ENCODE data around the gene PTPN20. TPM values are rescaled to one million over a fixed set of nuclear protein-coding genes. Genes with fewer than 3 reads are reported as not detected.

The PTPN20 gene
- total RNA-seq, 6 donors from 2014 or later: 1.8 to 19.0 (median 3.4) TPM

DNA sequence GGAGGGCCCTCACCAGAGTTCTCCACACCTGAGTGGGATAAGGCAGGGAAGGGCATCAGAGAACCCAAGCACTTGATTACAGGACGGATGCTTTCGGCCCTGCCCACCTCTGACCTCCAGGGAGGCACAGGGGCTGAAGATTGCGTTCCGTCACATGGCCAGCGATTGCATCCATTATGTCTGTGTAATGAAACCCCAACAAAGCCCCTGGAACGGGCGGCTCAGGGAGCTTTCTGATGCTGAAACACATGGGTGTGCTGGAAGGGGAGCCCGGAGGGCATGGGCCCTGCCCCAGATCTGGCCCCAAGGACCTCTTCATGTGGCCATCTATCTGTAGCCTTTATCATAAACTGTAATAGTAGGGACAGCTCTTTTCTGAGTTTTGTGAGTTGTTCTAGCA lies 117.2 kb downstream of the PTPN20 start:
- H3K9me3 ChIP-seq: no peaks in the 10 kb centered on the region
- no peak overlapping the region for H3K27ac ChIP-seq
- peak in 1 of 2 donors; percentile 12 for DNase-seq
- no peaks in the 10 kb centered on the region for H3K36me3 ChIP-seq
- H3K4me3 ChIP-seq: no peak overlapping the region
- WGBS, 2 donors: 85 to 90% methylated on average over 5 to 8 of the region's 8 CpGs
- no peaks in the 10 kb centered on the region for H3K27me3 ChIP-seq
- no peaks in the 10 kb centered on the region for H3K4me1 ChIP-seq
- TF ChIP-seq POLR2AphosphoS5 (IDR thresholded peaks at IDR 0.05): no peak
- TF ChIP-seq POLR2A (IDR thresholded peaks at IDR 0.05): no peak
- TF ChIP-seq EP300 (IDR thresholded peaks at IDR 0.05): no peak
- TF ChIP-seq, protein P1, sequence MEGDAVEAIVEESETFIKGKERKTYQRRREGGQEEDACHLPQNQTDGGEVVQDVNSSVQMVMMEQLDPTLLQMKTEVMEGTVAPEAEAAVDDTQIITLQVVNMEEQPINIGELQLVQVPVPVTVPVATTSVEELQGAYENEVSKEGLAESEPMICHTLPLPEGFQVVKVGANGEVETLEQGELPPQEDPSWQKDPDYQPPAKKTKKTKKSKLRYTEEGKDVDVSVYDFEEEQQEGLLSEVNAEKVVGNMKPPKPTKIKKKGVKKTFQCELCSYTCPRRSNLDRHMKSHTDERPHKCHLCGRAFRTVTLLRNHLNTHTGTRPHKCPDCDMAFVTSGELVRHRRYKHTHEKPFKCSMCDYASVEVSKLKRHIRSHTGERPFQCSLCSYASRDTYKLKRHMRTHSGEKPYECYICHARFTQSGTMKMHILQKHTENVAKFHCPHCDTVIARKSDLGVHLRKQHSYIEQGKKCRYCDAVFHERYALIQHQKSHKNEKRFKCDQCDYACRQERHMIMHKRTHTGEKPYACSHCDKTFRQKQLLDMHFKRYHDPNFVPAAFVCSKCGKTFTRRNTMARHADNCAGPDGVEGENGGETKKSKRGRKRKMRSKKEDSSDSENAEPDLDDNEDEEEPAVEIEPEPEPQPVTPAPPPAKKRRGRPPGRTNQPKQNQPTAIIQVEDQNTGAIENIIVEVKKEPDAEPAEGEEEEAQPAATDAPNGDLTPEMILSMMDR (IDR thresholded peaks at IDR 0.05): no peak
- no peak for ATAC-seq (ENCODE audit: low FRiP score in 2 of 2)

DNA sequence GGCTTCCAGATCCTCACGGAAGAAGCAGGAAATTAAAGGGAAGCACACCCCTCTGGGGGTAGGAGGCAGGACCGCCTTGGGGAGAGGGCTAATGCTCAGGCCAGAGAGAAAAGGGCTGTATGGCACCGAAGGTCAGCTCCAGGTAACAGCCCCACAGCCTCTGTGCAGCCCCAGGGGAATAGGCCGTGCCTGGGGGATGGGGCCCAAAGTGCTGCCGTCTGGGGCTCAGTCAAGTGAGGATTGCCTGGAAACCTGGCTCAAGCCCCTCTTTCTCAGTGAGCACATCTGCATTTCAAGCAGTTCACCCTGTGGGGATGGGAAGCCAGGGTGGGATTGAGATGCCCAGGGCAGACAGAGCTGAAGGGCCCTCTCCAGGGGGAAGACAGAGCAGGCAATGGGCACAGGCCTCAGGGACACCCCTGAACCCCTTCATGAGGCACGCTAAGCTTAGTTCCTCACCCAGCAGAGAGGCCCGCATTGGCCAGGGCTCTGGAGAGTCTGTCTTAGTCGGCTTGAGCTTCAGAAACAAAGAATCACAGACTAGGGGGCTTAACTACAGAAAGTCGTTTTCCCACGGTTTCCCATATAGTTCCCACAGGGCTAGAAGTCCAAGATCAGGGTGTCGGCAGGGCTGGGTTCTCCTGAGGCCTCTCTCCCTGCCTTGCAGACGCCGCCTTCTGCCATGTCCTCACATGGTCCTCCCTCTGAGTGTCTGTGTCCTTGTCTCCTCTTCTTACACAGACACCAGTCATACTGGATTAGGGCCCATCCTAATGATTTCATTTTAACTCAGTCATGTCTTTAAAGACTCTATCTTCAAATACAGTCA lies 118.2 kb downstream of the PTPN20 start:
- Histone ChIP-seq H3K4me1 (no peaks in the 10 kb centered on the region), H3K4me3 (no peak overlapping the region), H3K9me3 (no peaks in the 10 kb centered on the region), H3K27ac (no peak overlapping the region), H3K36me3 (no peaks in the 10 kb centered on the region), H3K27me3 (no peaks in the 10 kb centered on the region)
- DNase-seq (peak in 1 of 2 donors; percentile 15), ATAC-seq (ENCODE audit: low FRiP score in 2 of 2) (peak in 1 of 2 donors; percentile 62)
- TF ChIP-seq EP300 (IDR thresholded peaks at IDR 0.05) (no peak), POLR2AphosphoS5 (IDR thresholded peaks at IDR 0.05) (no peak)
- TF ChIP-seq, protein P1 (IDR thresholded peaks at IDR 0.05): no peak
- WGBS, 2 donors: 91% methylated on average over 13 of the region's 13 CpGs

DNA sequence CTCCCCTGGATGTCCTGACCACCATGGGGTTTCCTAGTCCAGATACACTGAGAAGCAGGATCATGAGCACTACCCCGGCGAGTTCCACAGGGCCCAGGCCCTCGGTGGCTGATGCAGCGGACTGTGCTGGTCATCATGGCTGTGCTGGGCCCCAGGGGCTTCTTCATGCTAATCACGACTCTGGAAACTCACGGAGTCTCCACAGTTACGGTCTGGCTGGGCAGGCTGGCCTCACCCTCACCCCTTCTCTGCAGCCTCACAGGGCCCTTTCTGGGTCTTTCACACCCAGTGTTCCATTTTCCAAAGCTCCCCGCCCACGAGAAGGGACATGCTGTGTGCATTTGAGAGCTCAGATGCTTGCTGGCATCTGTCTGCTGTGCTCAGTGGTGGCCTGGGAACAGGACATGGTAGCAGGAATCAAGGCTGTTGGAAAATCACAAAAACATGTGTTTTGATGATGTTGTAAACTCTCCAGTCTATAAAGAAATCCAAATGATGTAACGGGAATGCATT lies 119.0 kb downstream of the PTPN20 start:
- no peak overlapping the region for H3K27ac ChIP-seq
- DNase-seq: peak in 1 of 2 donors; percentile 12

DNA sequence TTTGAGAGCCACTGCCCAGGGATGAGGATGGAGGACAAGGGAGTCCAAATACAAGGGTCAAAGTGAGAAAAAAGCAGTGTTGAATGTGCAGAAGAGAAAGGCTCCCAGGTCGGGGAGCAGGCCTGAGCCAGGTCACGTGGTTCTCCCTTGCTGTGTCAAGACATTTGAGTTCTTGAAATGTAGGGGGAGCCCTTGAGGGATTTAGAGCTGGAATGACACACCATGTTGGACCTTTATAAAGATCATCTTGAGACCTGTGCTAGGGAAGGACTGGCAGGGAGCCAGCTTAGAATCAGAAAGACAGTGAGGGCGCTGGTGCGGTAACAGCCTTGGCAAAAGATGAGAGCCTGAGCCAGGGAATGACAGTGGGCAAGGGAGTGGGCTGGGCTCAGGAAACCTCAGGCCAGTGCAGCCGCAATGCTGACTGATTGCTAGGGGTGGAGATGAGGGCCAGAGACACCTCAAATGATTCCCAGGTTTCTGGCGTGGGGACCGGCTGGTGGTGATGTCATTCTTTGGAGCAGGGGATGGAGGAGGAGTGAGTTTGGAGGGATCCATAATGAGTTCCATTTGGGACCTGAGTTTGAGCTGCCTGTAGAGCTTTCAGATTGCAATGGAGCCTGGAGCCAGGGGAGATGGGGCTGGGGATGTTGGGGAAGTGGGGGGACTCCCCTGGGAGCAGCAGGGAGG lies 120.1 kb downstream of the PTPN20 start:
- WGBS, 2 donors: 78 to 81% methylated on average over 6 to 7 of the region's 7 CpGs
- peak in 1 of 2 donors; percentile 67 for ATAC-seq (ENCODE audit: low FRiP score in 2 of 2)
- no peaks in the 10 kb centered on the region for H3K27me3 ChIP-seq
- H3K4me1 ChIP-seq: no peaks in the 10 kb centered on the region
- H3K36me3 ChIP-seq: no peaks in the 10 kb centered on the region
- peak in 1 of 2 donors; percentile 11 for DNase-seq
- H3K4me3 ChIP-seq: no peak overlapping the region
- H3K27ac ChIP-seq: no peak overlapping the region
- no peaks in the 10 kb centered on the region for H3K9me3 ChIP-seq
- TF ChIP-seq POLR2A (IDR thresholded peaks at IDR 0.05) (no peak), POLR2AphosphoS5 (IDR thresholded peaks at IDR 0.05) (no peak), EP300 (IDR thresholded peaks at IDR 0.05) (no peak)
- TF ChIP-seq, protein P1 (IDR thresholded peaks at IDR 0.05): no peak

More for the DNA sequence above, 119.0 kb downstream of the PTPN20 start:
- Histone ChIP-seq H3K36me3 (no peaks in the 10 kb centered on the region), H3K4me3 (no peak overlapping the region), H3K4me1 (no peaks in the 10 kb centered on the region), H3K27me3 (no peaks in the 10 kb centered on the region), H3K9me3 (no peaks in the 10 kb centered on the region)
- TF ChIP-seq POLR2A (IDR thresholded peaks at IDR 0.05) (no peak), POLR2AphosphoS5 (IDR thresholded peaks at IDR 0.05) (no peak), EP300 (IDR thresholded peaks at IDR 0.05) (no peak)
- TF ChIP-seq, protein P1 (IDR thresholded peaks at IDR 0.05): no peak
- ATAC-seq (ENCODE audit: low FRiP score in 2 of 2): peak in 1 of 2 donors; percentile 39
- 80 to 90% methylated on average over 7 to 10 of the region's 10 CpGs for WGBS, 2 donors
